H9 (cell line): ENCODE results near the gene TNS2. TPM values are rescaled to one million over a fixed set of nuclear protein-coding genes. Genes with fewer than 3 reads are reported as not detected.

Experiments used
- DNase-seq: peaks from one replicate; pipeline ENCODE4 v3.0.0-alpha.2; 2017
- H2AFZ ChIP-seq: one replicate; pipeline ENCODE4 v1.6.1; 2013; ENCODE audit warnings: mild to moderate bottlenecking, low read length, control low read depth, moderate library complexity
- H2AK5ac ChIP-seq: 2 replicates; pipeline ENCODE4 v1.6.1; 2013; ENCODE audit warnings: low read length, control low read depth, mixed read lengths; ENCODE audit not compliant: insufficient read length
- H2BK120ac ChIP-seq: one replicate; pipeline ENCODE4 v1.6.1; 2013; ENCODE audit warnings: low read depth, mild to moderate bottlenecking, low read length, control low read depth, inconsistent platforms; ENCODE audit not compliant: poor library complexity, severe bottlenecking
- H2BK12ac ChIP-seq: 2 replicates; pipeline ENCODE4 v1.6.1; 2013; ENCODE audit warnings: low read length, control low read depth, mixed read lengths, low read depth; ENCODE audit not compliant: insufficient read length
- H2BK15ac ChIP-seq: 2 replicates; pipeline ENCODE4 v1.6.1; 2013; ENCODE audit warnings: low read depth, low read length, control low read depth
- H2BK20ac ChIP-seq: one replicate; pipeline ENCODE4 v1.6.1; 2013; ENCODE audit warnings: low read depth, mild to moderate bottlenecking, low read length, control low read depth, inconsistent platforms; ENCODE audit not compliant: poor library complexity, severe bottlenecking
- H2BK5ac ChIP-seq: 2 replicates; pipeline ENCODE4 v1.6.1; 2013; ENCODE audit warnings: low read length, control low read depth, mixed read lengths; ENCODE audit not compliant: insufficient read length
- H3K14ac ChIP-seq: 2 replicates; pipeline ENCODE4 v1.6.1; 2013; ENCODE audit warnings: low read length, control low read depth; ENCODE audit not compliant: insufficient read depth
- H3K18ac ChIP-seq: 2 replicates; pipeline ENCODE4 v1.6.1; 2013; ENCODE audit warnings: low read depth, mild to moderate bottlenecking, mixed read lengths, low read length, control low read depth; ENCODE audit not compliant: insufficient read length
- H3K23ac ChIP-seq: 2 replicates; pipeline ENCODE4 v1.6.1; 2013; ENCODE audit warnings: low read length, control low read depth, mixed read lengths, low read depth; ENCODE audit not compliant: insufficient read length
- H3K23me2 ChIP-seq: 2 replicates; pipeline ENCODE4 v1.6.1; 2013; ENCODE audit warnings: low read depth, mild to moderate bottlenecking, mixed read lengths, low read length, control low read depth; ENCODE audit not compliant: insufficient read length, poor library complexity, severe bottlenecking
- H3K27ac ChIP-seq: 2 replicates; pipeline ENCODE4 v1.5.1; 2013; ENCODE audit warnings: low read length, control low read depth, mixed read lengths, low read depth; ENCODE audit not compliant: insufficient read length
- H3K27me3 ChIP-seq: 2 replicates; pipeline ENCODE4 v1.6.1; 2013; ENCODE audit warnings: low read length, control low read depth, inconsistent platforms; ENCODE audit not compliant: insufficient read depth
- H3K4ac ChIP-seq: 2 replicates; pipeline ENCODE4 v1.6.1; 2013; ENCODE audit warnings: low read depth, mild to moderate bottlenecking, control low read depth, inconsistent platforms, low read length, moderate library complexity
- H3K4me1 ChIP-seq: 2 replicates; pipeline ENCODE4 v1.6.1; 2013; ENCODE audit warnings: low read length, control low read depth, inconsistent platforms; ENCODE audit not compliant: insufficient read depth
- H3K4me2 ChIP-seq: 2 replicates; pipeline ENCODE4 v1.6.1; 2013; ENCODE audit warnings: low read length, control low read depth, mixed read lengths; ENCODE audit not compliant: insufficient read length, insufficient read depth
- H3K56ac ChIP-seq: 2 replicates; pipeline ENCODE4 v1.6.1; 2013; ENCODE audit warnings: low read depth, mild to moderate bottlenecking, mixed read lengths, low read length, control low read depth; ENCODE audit not compliant: insufficient read length
- H3K79me1 ChIP-seq: 2 replicates; pipeline ENCODE4 v1.6.1; 2013; ENCODE audit warnings: low read depth, mild to moderate bottlenecking, moderate library complexity, low read length, control low read depth, inconsistent platforms; ENCODE audit not compliant: insufficient read depth, poor library complexity, severe bottlenecking
- H3K79me2 ChIP-seq: 2 replicates; pipeline ENCODE4 v1.6.1; 2013; ENCODE audit warnings: low read length, control low read depth, inconsistent platforms; ENCODE audit not compliant: insufficient read depth
- H3K9ac ChIP-seq: 2 replicates; pipeline ENCODE4 v1.6.1; 2013; ENCODE audit warnings: low read length, control low read depth, mixed read lengths; ENCODE audit not compliant: insufficient read length; ENCODE audit errors: extremely low read depth
- H3K9me3 ChIP-seq: one replicate; pipeline ENCODE4 v1.6.1; 2013; ENCODE audit warnings: low read depth, low read length, inconsistent platforms; ENCODE audit not compliant: control insufficient read depth
- H3T11ph ChIP-seq: one replicate; pipeline ENCODE4 v1.6.1; 2013; ENCODE audit warnings: mild to moderate bottlenecking, low read length, control low read depth, inconsistent platforms
- H4K20me1 ChIP-seq: one replicate; pipeline ENCODE4 v1.6.1; 2013; ENCODE audit not compliant: control insufficient read depth, insufficient read length, insufficient read depth
- H4K5ac ChIP-seq: 2 replicates; pipeline ENCODE4 v1.6.1; 2013; ENCODE audit warnings: low read depth, mild to moderate bottlenecking, mixed read lengths, low read length, control low read depth; ENCODE audit not compliant: insufficient read length
- H4K8ac ChIP-seq: replicated peaks from 2 replicates; pipeline ENCODE4 v1.6.1; 2013; ENCODE audit warnings: low read length, control low read depth, mixed read lengths, low read depth; ENCODE audit not compliant: insufficient read length
- H4K91ac ChIP-seq: 2 replicates; pipeline ENCODE4 v1.6.1; 2013; ENCODE audit warnings: low read depth, mild to moderate bottlenecking, moderate library complexity, mixed read lengths, low read length, control low read depth; ENCODE audit not compliant: insufficient read length
- H3K27ac Mint-ChIP-seq, 3 experiments: 2 replicates in 2 of 3; 3 replicates in 1 of 3; pipeline ENCODE4 v1.8.0; 2020 to 2021; ENCODE audit warnings: mixed read lengths in 3 of 3, mild to moderate bottlenecking in 1 of 3, moderate library complexity in 1 of 3
- H3K27me3 Mint-ChIP-seq: 2 replicates; pipeline ENCODE4 v1.8.0; 2021; ENCODE audit warnings: low read depth, mild to moderate bottlenecking, moderate library complexity, mixed read lengths
- H3K36me3 Mint-ChIP-seq, 3 experiments: 2 replicates in 2 of 3; 3 replicates in 1 of 3; pipeline ENCODE4 v1.8.0; 2020 to 2021; ENCODE audit warnings: low read depth in 3 of 3, mixed read lengths in 3 of 3; ENCODE audit not compliant: insufficient read depth in 1 of 3
- H3K4me1 Mint-ChIP-seq, 2 experiments: 2 replicates each; pipeline ENCODE4 v1.8.0; 2020; ENCODE audit warnings: mixed read lengths in 2 of 2
- H3K4me3 Mint-ChIP-seq, 2 experiments: 2 replicates in 1 of 2; 3 replicates in 1 of 2; pipeline ENCODE4 v1.8.0; 2020 to 2021; ENCODE audit warnings: mild to moderate bottlenecking in 2 of 2, mixed read lengths in 2 of 2, moderate library complexity in 1 of 2
- H3K9me3 Mint-ChIP-seq, 2 experiments: 2 replicates in 1 of 2; 3 replicates in 1 of 2; pipeline ENCODE4 v1.8.0; 2020; ENCODE audit warnings: mild to moderate bottlenecking in 2 of 2, mixed read lengths in 2 of 2, moderate library complexity in 1 of 2
- WGBS: extraction: QIAGEN DNeasy Blood & Tissue Kit; methylation state at CpG from one replicate; pipeline ENCODE4 v1.1.7; 2013; ENCODE audit warnings: missing lambda C conversion rate, low lambda C conversion rate, mixed read lengths; ENCODE audit not compliant: insufficient read length; ENCODE audit errors: extremely low coverage; 5-methylcytosine and 5-hydroxymethylcytosine counted together
- total RNA-seq: library from RNA; stranded (reverse); gene quantifications from 2 replicates; pipeline ENCODE4 v1.2.1, GENCODE V29; 2021
- TF ChIP-seq, protein P1 (sequence below): fragments of 200-600 bp; sonication (generic); conservative IDR thresholded peaks from 3 replicates; pipeline ENCODE4 v1.8.0; 2021; ENCODE audit warnings: antibody characterized with exemption, mild to moderate bottlenecking

The TNS2 gene
- total RNA-seq, 1 experiment from 2014 or later = 4.5 TPM

DNA sequence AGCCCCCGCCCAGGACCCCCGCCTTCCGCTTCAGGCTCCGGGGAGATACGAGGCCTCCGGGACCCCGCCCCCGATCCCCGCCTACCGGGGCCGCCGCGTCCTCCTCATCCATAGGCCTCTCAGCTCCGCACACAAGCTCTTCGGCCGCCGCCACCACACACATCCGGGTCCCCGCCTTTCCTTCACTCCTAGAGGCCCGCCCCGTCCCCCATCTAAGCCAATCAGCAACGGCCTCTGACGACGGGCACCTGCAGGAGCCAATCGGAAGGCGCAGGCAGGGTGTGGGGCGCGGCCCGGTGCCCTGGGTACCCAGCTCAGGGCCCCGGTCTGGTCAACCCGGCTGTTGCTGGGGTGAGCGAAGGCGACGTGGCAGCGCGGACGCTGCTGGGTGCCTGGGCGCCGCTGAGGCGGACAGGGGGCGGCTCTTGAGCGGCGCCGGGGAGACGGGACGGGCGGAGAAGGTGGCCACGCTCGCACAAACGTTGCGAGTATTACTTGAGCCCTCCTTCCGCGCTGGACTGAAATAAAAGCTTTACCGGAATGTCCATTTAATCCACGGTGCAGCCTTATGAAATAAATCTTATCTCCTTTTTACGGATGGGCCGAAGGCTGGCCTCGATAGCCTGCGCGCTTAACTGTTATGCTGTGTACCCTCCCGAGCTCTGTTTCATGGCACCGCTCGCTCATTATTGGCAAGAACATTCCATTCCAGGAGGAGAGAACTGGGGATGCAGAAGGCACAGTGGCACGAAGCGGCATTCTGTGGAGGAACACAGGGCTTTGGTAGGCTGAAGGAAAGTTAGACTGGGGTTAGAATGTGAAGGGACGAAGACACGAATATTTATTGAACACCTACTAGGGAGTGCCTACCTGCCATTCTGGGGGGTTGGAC, 29.6 kb downstream of the TNS2 start, which contains the start of gene SPRYD3:
Gene SPRYD3 (minus strand): TSS at position 165 of the 892 bp plus-strand sequence. CDS start 57 bp downstream, at position 108.
- peak within 1 kb of the TSS; percentile 87 to 93 (median 89); a peak in 6 of 7 replicates for H3K27ac Mint-ChIP-seq
- WGBS = no CpG with 5 or more reads among the region's 67 CpGs

More for the DNA sequence above, 29.6 kb downstream of the TNS2 start, which contains the start of gene SPRYD3:
- no peaks in the 10 kb centered on the region for H3K27me3 ChIP-seq
- H4K20me1 ChIP-seq = no peaks in the 10 kb centered on the region
- Mint-ChIP-seq H3K9me3 (peaks cover 0 to 2% of the 10 kb centered on the region in 2 experiments; a peak in 1 of 5 replicates), H3K36me3 (peaks cover 3 to 23% (median 14%) of the 10 kb centered on the region in 3 experiments), H3K27me3 (peaks cover 45% of the 10 kb centered on the region), H3K4me1 (peaks cover 9 to 13% of the 10 kb centered on the region in 2 experiments), H3K4me3 (peak within 1 kb of the TSS; percentile 78 to 88)
- TF ChIP-seq, protein P1, sequence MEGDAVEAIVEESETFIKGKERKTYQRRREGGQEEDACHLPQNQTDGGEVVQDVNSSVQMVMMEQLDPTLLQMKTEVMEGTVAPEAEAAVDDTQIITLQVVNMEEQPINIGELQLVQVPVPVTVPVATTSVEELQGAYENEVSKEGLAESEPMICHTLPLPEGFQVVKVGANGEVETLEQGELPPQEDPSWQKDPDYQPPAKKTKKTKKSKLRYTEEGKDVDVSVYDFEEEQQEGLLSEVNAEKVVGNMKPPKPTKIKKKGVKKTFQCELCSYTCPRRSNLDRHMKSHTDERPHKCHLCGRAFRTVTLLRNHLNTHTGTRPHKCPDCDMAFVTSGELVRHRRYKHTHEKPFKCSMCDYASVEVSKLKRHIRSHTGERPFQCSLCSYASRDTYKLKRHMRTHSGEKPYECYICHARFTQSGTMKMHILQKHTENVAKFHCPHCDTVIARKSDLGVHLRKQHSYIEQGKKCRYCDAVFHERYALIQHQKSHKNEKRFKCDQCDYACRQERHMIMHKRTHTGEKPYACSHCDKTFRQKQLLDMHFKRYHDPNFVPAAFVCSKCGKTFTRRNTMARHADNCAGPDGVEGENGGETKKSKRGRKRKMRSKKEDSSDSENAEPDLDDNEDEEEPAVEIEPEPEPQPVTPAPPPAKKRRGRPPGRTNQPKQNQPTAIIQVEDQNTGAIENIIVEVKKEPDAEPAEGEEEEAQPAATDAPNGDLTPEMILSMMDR = no peak
- H3K14ac ChIP-seq = no peak within 1 kb of the TSS
- no peak within 1 kb of the TSS for H2BK15ac ChIP-seq
- peak; percentile 100 for DNase-seq
- H2AFZ ChIP-seq = no peak within 1 kb of the TSS
- H2BK20ac ChIP-seq = no peak within 1 kb of the TSS
- H3K27ac ChIP-seq = no peak within 1 kb of the TSS
- no peak within 1 kb of the TSS for H2BK120ac ChIP-seq
- no peak within 1 kb of the TSS for H2AK5ac ChIP-seq
- H4K8ac ChIP-seq = no peak within 1 kb of the TSS
- no peaks in the 10 kb centered on the region for H3K9me3 ChIP-seq
- H4K91ac ChIP-seq = no peak within 1 kb of the TSS
- H3K79me2 ChIP-seq = no peaks in the 10 kb centered on the region
- H4K5ac ChIP-seq = no peak within 1 kb of the TSS
- no peak within 1 kb of the TSS for H3K23ac ChIP-seq
- H3T11ph ChIP-seq = no peak within 1 kb of the TSS
- H3K23me2 ChIP-seq = no peaks in the 10 kb centered on the region
- no peak within 1 kb of the TSS for H2BK12ac ChIP-seq
- no peaks in the 10 kb centered on the region for H3K79me1 ChIP-seq
- H3K18ac ChIP-seq = peak within 1 kb of the TSS; percentile 28
- no peak within 1 kb of the TSS for H3K56ac ChIP-seq
- peak within 1 kb of the TSS; percentile 79 for H3K4me2 ChIP-seq
- no peak within 1 kb of the TSS for H3K4ac ChIP-seq
- peak within 1 kb of the TSS; percentile 2 for H3K9ac ChIP-seq
- H3K4me1 ChIP-seq = peaks cover 2% of the 10 kb centered on the region; the same call in 1 of the 2 replicates
- no peak within 1 kb of the TSS for H2BK5ac ChIP-seq
